Posterior cingulate gyrus (tissue), 11 donors: ENCODE data around the gene C9orf85.
A peak's percentile ranks its signal among the peaks of the same experiment; 100 is the strongest.
"Not testable (repeated sequence)": the region's sequence is repeated elsewhere in the genome, so short reads cannot be mapped to it uniquely, and the experiment has no call there.

Experiments used
- DNase-seq, 10 donors: peaks; one replicate each; pipeline versions ENCODE4 v3.0.0 to v3.0.0-alpha.2; 2020 to 2021; ENCODE audit warnings: mixed read lengths in 3 of 10
- intact Hi-C: fragments of 100-400 bp; cut with DNase I; formaldehyde crosslinking; loops from one replicate; pipeline ENCODE4 v1.15.1; 2023

C9orf85 gene

DNA sequence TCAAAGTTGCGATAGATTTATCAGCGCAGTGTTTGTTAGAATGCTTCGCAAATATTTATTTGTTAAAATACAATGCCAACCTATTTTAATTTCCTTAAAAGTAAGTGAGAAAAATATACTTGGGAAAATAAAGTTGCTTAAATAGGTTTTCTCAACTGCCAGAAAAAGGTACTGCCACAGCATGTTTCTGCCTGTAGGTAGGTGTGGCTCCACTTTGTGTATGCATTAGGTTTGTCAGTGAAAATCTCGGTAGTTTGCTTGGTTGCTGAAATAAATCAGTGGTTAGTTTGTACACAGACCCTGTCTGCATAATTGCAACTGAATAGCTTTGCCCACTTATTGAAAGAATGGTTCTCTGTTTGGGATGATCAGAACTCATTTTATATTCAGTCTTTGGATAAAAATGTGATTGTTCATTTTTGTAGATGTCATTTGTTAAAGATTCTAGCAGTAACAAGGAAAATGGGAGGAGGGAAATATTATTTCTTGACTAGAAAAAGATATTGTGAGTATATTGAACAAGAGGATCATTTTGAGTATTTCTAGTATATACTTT lies 25.7 kb downstream of the C9orf85 start:
- no peak for DNase-seq
- intact Hi-C loops: no loop called here

DNA sequence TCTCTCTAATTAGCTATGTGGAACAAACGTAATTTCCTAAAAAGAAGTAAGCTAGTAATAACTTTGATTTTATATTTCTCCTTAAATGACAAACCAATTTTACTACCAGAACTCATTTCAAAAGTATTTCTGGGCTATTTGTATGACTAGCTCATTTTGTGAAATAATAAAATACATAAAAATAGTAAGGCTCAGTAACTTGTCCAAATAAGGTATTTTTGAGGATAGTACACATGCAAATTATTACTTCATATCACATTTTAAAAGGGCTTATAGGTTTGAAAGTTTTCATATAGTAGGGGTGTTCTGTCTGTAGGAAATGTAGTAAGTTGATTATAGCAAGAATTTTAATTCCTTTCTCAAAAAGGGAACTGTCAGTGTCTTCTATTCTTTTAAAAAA lies 26.5 kb downstream of the C9orf85 start:
- no peak for DNase-seq
- intact Hi-C loops: no loop called here

DNA sequence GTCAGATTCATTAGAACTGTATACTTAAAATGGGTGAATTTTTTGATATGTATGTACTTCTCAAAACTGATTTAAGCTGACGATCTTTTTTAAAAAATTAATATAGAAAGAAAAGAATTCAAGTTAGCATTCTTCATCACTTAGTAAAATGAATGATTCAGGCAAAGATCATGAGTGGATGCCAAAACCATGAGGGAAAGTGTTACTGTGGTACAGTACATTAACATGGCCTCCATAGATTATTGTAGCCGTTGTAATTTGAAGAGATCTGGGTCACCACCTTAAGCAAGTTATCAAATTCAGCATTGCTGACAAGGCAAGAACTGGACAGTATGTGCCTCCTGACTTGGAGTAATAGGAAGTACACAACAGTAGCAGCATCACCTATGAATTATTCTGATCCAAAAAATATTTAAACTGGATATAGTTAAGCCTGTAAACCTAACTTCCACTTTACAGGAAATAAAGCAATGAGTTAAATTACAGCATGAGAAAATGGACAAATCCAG lies 29.7 kb downstream of the C9orf85 start:
- intact Hi-C loops: no loop called here

DNA sequence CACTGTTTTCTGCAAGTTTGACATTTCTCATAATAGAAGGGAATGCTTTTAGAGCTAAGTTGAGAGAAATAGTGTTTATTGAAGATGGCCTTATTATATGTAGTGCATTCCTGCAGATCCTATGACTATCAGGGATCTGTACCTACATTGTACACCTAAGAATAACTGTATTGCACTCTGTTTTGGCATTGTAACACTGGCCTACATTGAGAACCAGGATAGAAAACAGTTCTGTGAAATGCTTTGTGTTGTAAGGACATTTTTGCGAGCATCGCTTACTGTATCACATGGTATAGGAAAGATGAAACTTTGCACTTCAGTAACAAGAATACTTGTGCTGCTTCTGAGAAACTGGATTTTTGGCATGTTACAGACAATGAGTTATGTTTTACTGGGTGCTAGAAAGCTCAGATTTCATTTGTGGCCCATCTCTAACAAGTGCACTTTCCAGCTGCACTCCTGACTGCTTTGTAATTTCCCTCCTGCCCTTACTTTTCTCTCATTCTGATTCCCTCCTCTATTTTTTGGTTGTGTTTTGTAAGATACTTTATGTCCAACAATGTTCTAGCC lies 30.6 kb downstream of the C9orf85 start:
- intact Hi-C loops: no loop called here
- DNase-seq: no peak

More for the DNA sequence above, 29.7 kb downstream of the C9orf85 start:
- DNase-seq: no peak

DNA sequence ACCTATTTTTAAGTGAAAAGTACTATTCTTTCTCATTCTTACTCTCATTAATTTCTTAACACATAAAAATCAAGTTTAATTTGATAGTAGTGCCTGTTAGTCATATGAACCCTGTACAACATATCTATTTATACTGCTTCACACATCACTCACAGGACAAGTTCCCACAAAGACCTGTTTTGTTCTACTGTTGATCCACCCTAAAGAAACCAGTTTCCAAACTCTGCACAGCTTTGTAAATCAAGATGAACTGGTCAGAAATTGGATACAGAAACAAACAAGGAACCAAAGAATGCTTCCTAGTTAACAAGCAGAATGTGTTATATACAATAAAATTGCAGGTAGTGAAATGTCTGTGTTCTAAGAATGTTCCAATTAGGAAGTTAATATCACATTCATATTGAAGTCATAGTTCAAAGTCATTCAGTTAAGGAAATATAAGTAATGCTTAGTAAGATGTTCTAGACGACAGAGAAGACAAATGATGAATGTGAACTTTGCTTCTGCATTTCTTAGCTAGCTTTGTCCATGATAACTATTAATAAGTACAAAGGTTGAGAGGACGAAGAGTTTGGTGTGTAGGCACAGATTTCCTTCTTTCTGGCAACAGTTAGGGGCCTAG lies 33.4 kb downstream of the C9orf85 start:
- DNase-seq: no peak
- intact Hi-C loops: no loop called here

DNA sequence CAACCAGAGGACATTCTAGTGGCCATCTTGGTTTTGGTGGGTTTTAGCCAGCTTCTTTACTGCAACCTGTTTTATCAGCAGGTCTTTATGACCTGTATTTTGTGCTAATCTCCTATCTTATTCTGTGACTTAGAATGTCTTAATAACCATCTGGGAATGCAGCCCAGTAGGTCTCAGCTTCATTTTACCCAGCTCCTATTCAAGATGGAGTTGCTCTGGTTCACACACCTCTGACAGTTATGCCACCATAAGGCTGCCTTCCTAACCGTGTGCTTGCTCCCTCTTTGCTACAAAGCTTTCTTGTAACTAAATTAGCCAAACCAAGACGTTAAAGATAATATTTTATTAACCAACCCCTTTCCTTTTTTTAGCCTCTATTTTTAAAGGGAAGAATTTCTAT lies 43.2 kb downstream of the C9orf85 start:
- intact Hi-C loops, DNase-seq: not testable (repeated sequence)

DNA sequence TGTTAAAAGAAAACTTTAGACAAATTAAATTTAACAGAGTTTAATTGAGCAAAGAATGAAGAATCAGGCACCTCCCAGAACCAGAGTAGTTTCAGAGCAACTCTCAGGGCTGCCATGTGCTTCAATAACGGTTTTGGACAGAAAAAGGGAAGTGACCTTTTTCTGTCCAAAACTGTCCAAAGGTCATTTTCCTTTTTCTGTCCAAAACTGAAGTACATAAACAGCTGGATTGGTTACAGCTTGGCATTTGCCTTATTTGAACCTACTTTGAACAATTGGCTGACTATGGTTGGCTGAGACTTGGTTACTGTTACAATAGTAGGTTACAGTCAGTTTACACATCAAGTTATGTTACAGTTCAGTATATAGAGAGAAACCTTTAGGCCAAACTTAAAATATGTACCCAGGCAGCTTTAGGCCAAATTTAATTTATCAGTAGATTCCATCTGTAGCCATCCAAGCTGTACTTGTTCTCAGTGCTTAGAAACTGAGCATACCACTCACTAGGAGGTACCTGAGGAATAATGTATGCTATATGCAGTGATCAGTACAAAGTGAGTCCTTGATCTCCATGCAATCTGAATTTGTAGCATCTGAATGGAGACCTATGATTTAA lies 44.0 kb downstream of the C9orf85 start:
- intact Hi-C loops: no loop called here
- no peak for DNase-seq

DNA sequence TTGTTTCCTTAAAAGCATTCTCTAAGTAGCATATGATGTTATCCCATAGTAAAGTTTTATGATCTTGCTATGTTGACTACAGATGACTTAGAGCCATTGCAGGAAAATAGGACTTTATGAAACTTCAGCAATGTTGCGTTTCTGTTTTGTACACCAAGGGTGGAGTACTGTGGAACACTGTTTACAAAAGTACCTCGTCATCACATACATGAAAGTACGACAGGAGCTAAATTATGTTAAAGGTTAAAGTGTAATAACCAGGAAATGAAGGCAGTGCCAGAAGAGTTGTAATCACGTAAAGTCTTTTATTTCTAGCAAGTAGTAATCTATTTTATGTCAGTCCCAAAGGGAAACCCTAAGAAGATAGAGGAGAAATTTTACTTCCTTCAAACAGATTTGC lies 50.9 kb downstream of the C9orf85 start:
- intact Hi-C loops: no loop called here
- no peak for DNase-seq

DNA sequence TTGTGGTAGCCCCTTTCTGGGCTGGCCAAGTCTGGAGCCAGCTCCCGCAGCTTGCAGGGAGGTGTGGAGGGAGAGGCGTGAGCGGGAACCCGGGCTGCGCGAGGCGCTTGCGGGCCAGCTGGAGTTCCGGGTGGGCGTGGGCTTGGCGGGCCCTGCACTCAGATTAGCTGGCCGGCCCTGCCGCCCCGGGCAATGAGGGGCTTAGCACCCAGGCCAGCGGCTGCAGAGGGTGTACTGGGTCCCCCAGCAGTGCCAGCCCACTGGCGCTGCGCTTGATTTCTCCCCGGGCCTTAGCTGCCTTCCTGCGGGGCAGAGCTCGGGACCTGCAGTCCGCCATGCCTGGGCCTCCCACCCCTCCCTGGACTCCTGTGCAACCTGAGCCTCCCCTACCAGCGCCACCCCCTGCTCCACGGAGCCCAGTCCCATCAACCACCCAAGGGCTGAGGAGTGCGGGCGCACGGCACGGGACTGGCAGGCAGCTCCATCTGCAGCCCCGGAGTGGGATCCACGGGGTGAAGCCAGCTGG lies 52.1 kb downstream of the C9orf85 start:
- intact Hi-C loops: not testable (repeated sequence)
- peak in 1 of 10 donors; percentile 83 for DNase-seq

DNA sequence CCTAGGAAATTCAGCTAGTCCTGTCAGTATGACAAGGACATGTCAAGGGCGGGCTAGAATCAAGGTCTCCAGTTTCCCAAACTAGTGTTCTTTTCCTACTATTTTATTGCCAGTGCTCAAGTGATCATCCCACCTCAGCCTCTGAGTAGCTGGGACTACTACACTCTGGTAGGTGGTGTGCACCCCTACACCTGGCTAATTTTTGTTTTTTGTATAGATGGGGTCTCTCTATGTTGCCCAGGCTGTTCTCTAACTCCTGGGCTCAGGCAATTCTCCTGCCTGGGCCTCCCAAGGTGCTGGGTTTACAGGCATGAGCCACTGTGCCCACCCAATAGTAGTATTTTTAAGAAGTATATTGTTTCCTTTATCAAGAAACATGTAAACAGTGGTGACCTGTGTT lies 54.0 kb downstream of the C9orf85 start:
- DNase-seq: no peak
- intact Hi-C loops: no loop called here

DNA sequence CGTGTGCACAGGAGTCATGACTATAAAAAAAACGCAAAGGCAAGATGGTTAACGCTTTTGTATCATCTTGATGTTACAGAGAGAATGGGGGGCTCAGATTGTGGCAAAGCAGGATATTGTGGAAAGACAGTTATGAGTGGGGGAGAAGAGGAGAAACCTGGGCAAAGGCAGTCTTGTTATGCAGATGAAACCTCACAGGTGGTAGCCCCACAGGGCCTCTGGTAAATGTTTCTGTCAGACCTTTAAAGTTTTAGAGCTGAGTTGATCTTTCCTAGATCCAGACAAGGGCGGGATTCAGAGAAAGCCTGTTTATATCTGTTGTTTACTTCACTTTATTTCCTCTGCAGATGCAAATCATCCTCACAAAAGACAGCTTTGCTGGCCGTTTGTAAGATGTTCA lies 55.2 kb downstream of the C9orf85 start:
- no peak for DNase-seq
- intact Hi-C loops: no loop called here

DNA sequence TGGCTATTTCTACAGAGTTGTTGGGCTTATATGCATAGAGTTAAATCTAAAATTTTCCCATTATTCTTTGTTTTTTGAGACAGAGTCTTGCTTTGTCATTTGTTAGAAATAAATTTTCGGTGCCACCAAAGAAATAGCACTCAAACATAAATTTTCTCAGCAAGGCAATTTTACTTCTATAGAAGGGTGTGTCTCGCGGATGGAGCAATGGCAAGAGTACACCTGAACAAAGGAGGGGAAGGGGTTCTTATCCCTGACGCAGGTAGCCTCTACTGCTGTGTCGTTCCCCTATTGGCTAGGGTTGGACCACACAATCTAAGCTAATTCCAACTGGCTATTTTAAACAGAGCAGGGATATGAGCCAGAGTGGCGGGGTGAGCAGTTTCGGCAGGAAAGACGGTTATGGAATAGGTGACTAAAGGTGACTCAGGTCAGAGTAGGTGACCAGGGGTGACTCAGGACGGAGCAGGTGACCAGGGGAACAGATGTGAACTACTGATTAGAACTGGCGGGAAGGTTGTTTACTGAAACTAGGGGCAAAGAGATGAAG lies 57.2 kb downstream of the C9orf85 start:
- intact Hi-C loops: no loop called here
- DNase-seq: no peak

DNA sequence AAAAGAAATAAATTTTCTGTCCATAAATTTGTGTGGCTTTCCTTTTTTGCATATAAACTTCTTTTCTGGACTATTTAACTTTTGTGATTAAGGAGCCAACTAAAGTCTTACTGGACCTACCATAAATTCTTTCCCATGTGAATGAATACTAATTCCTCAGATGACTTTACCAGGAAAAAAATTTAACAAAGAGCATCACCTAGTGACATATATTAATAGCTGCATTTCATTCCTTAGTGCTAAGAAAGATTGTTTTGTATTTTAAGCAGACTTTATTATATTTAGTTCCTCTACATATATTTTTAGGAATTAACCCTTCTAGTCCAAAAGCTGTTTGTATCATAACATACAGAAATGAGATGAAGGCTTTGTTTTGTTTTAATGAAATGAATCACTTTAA lies 64.4 kb downstream of the C9orf85 start:
- intact Hi-C loops: loop anchor here (5.0 kb wide), 1 partner anchor 164 kb away; no protein-coding TSS in a partner anchor
- DNase-seq: no peak

DNA sequence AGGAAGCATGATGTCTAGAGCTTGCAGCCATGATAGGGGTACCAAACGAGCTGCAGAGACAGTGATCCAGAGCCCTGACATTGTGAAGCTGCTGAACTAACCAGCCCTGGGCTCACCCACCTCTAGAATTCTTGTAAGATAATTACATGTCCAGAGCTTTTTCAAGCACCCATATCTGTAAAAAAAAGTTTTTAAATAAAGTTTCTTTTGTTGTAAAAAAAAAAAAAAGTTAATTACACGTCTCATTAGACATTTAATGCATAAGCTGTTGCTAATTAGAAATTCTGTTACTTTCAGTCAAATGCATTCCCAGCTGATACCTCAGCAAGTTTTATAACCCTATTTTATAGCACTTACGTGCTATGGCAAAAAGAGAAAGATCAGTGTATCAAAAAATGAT lies 65.6 kb downstream of the C9orf85 start:
- intact Hi-C loops: loop anchor here (5.0 kb wide), 1 partner anchor 165 kb away; no protein-coding TSS in a partner anchor
- no peak for DNase-seq

DNA sequence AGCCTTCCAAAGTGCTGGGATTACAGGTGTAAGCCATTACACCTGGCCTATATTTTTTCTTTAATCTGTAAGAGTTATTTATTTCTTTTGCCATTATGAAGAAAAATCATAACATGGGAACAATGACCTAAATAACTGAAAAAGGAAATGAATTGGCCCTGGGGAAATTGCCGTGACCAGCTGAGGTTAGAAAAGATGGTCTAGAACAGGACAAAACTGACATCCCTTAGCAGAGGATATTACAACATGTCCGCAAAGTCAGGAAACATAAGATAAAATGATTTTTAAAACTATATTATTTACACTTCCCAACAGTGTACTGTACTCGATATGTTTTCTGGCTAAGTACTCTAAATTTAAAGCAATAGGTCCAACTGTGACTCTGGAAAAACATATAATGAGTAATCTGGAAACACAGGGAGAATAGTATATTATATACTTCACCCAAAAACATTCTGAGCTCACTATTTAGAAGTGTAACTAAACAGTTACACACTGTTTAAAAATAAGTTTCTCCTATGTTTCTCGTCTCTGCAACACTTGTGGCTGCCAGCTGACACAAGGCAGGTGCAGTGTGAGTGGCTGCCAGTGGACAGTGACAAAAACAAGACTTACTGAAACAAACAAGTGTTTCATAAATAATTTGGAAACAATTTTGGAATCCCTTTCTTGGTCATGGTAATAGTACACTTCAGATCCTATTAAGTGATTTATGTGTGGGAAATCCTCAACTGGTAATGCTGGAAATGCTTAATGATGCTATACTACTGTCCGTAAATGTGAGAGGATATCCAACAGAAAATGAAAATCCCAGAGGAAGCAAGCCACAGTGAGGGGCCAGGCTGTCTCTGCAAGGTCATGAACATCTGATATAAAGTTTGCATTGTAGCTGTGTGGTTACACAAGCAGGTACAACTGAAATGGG lies 69.1 kb downstream of the C9orf85 start:
- DNase-seq: no peak
- intact Hi-C loops: no loop called here

DNA sequence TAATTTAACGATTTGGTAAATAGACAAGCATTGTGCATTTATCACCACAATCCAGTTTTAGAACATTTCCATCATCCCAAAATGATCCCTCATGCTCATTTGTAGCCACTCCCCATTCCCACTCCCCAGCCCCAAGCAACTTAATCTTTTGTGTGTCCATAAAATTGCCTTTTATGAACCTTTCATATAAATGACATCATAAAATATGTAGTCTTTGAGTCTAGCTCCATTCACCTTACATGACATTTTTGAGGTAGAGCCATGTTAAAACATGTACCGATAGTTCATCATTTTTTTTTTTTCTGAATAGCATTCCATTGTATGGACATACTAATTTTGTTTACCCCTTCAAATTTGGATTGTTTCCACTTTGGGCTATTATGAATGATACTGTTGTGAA lies 70.5 kb downstream of the C9orf85 start:
- intact Hi-C loops: no loop called here
- no peak for DNase-seq

DNA sequence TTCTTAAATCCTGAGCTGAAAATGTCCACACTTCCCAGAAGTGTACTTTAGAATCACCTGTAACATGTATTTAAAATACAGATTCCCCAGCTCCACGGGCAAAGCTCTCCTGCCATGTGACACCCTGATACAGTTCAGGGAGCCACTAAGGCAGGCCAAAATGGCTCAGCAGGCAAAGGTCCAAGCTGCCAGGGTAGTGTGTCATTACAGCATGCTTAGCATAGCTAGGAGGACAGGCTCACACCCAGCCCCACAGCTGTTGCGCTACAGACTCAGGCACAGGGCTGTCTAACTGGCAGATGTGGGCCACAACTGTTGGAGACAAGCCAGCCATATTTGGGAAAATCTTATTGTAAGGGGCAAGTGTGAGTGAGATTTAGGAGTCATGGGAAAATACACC lies 73.0 kb downstream of the C9orf85 start:
- DNase-seq: no peak
- intact Hi-C loops: no loop called here

DNA sequence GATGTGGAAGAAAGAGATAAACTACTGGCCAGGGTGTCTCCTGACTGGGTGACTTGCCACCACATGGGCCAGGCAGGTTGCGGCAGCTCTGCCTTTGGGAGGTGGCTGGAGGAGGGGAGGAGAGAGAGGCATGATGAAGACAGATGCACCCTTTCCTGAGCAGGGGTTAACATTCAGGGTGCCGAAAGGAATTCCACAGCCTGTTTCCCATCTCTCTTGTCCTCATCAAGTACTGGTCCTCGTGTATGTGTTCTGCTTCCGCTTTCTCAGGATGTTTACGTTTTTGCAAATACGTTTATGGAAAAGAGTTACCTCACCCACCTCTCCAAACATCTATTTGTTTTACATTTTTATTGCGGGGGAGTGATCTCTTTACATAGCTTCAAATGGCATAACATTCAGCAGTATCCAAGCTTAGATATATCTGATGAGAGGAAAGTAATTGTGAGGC lies 73.4 kb downstream of the C9orf85 start:
- no peak for DNase-seq

DNA sequence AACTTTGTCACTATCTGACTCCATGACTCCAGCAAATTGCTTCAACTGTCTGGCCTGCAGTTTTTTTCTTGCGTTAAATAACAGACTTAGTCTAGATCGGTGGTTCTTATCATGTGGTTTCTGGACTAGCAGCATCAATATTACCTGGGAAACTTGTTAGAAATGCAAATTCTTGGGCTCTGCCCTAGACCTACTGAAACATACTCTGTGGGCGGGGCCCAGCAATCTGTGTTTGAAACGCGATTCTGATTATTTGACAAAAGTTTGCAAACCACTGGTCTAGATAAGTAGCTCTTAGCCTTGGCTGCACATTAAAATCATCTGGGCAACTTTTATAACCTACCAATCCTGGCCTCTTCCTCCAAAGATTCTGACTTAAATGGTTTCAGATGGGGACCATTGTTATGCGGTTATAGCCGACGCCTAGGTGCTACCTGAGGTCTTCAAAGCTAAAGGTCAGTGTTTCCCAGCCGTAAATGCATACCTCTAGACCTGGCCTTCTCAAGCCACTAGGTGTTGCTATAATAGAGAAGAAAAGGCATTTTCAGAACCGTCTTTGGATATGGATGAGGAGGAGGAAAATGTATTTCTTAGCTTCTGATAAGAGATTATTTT lies 74.0 kb downstream of the C9orf85 start:
- DNase-seq: no peak
- intact Hi-C loops: no loop called here

More for the DNA sequence above, 73.4 kb downstream of the C9orf85 start:
- intact Hi-C loops: no loop called here

DNA sequence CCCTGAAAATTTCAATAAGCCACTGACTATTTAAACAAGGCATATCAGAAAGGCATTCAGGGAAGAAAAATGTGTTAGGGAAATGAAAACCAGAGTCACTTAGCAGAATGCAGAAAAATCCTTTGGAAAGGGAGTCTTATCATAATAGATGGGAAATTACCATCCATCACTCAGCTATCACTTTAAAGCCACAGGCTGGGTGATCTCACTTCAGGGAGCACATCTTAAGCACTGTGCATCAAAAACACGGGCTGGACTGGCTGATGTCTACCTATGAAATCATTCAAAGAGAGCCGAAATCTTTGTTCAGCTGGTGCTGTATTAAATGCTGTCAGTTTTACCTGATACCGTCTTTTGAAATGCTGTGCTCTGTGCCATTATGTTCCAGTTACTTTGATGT lies 75.5 kb downstream of the C9orf85 start:
- intact Hi-C loops: no loop called here

More for the DNA sequence above, 75.5 kb downstream of the C9orf85 start:
- DNase-seq: no peak
